ENCODE data around the gene PRRG2. TPM values are rescaled to one million over a fixed set of nuclear protein-coding genes. Genes with fewer than 3 reads are reported as not detected.

The PRRG2 gene
- total RNA-seq, 1 donor from 2014 or later = not detected

- no peak for TF ChIP-seq CTCF (IDR thresholded peaks at IDR 0.05)
- no peak for DNase-seq (ENCODE audit: low spot score in 2 of 2)
- H3K27ac ChIP-seq = no peak overlapping the region
- no peaks in the 10 kb centered on the region for H3K36me3 ChIP-seq
- peaks cover 0 to 13% of the 10 kb centered on the region in 2 donors for H3K4me1 ChIP-seq
- H3K27me3 ChIP-seq = no peaks in the 10 kb centered on the region
- no peak overlapping the region for H3K4me3 ChIP-seq
- intact Hi-C loops (cut with DNase I) = no loop called here
- H3K9me3 ChIP-seq = no peaks in the 10 kb centered on the region
Observed at GRCh38 chr19:49566302-49566701, 14.8 kb upstream of the PRRG2 start.

- peaks cover 0 to under 1% of the 10 kb centered on the region in 2 donors for H3K36me3 ChIP-seq
- no peak overlapping the region for H3K4me3 ChIP-seq
- DNase-seq (ENCODE audit: low spot score in 2 of 2) = no peak
- H3K4me1 ChIP-seq = peaks cover 0 to 13% of the 10 kb centered on the region in 2 donors
- intact Hi-C loops (cut with DNase I) = no loop called here
- no peaks in the 10 kb centered on the region for H3K9me3 ChIP-seq
- H3K27me3 ChIP-seq = no peaks in the 10 kb centered on the region
- H3K27ac ChIP-seq = no peak overlapping the region
- no peak for TF ChIP-seq CTCF (IDR thresholded peaks at IDR 0.05)
Observed at GRCh38 chr19:49567861-49568441, 13.2 kb upstream of the PRRG2 start.

GRCh38 chr19:49570138-49570856 lies 10.8 kb upstream of the PRRG2 start:
- DNase-seq (ENCODE audit: low spot score in 2 of 2) = peak in 1 of 2 donors; percentile 73
- Histone ChIP-seq H3K27me3 (no peaks in the 10 kb centered on the region), H3K36me3 (peaks cover 11 to 18% of the 10 kb centered on the region in 2 donors), H3K9me3 (no peaks in the 10 kb centered on the region), H3K27ac (no peak overlapping the region), H3K4me3 (no peak overlapping the region), H3K4me1 (peaks cover 0 to 8% of the 10 kb centered on the region in 2 donors)
- intact Hi-C loops (cut with DNase I) = no loop called here
- peak; percentile 89 to 93 (median 91) for TF ChIP-seq CTCF (IDR thresholded peaks at IDR 0.05)

DNA sequence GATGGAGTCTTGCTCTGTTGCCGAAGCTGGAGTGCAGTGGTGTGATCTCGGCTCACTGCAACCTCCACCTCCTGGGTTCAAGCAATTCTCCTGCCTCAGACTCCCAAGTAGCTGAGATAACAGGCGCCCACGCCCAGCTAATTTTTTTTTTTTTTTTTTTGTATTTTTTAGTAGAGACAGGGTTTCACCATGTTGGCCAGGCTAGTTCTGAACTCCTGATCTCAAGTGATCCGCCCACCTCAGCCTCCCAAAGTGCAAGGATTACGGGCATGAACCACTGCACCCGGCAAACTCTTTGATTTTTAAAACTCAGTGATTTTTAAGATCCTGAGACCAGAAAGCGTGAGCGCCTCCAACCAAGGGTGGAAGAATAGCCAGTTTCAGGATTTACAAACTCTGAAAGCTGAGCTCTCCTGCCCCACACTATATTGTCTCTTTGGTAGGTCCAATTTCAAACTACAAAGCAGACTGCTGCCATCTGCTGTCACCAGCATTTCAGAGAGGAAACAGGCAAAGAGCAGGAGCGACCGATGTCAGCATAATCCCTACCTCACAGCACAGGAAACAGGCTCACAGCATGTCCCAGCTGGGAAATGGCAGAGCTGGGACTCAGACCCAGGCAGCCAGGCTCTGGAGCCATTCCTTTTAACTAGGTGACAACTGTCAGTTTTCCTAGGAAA lies 10.0 kb upstream of the PRRG2 start:
- TF ChIP-seq CTCF (IDR thresholded peaks at IDR 0.05) = no peak
- DNase-seq (ENCODE audit: low spot score in 2 of 2) = no peak
- H3K4me1 ChIP-seq = peaks cover 0 to 8% of the 10 kb centered on the region in 2 donors
- intact Hi-C loops (cut with DNase I) = no loop called here
- H3K27me3 ChIP-seq = no peaks in the 10 kb centered on the region
- H3K9me3 ChIP-seq = no peaks in the 10 kb centered on the region
- H3K4me3 ChIP-seq = no peak overlapping the region
- no peak overlapping the region for H3K27ac ChIP-seq
- peaks cover 13 to 25% of the 10 kb centered on the region in 2 donors for H3K36me3 ChIP-seq

DNA sequence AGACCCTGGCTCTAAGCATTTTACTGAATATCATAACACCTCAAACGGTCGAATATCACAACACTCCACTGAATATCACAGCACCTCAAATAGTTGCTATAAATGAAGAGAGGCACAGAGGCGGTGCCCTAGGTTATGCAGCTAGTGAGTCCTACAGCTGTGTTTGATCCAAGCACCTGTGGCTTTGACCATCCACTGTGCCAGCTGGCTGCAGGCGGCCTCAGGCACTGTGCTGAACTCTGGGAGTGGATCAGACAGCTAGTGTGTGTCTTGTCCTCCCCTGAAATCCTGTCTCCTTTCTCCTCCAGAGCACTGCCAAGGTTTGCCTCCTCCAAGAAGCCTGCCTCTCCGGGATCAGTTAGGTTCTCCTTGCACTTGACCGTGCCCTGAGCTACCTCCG lies 8.1 kb upstream of the PRRG2 start:
- no peak overlapping the region for H3K4me3 ChIP-seq
- H3K9me3 ChIP-seq = no peaks in the 10 kb centered on the region
- H3K36me3 ChIP-seq = peaks cover 13 to 27% of the 10 kb centered on the region in 2 donors
- intact Hi-C loops (cut with DNase I) = no loop called here
- TF ChIP-seq CTCF (IDR thresholded peaks at IDR 0.05) = no peak
- no peak for DNase-seq (ENCODE audit: low spot score in 2 of 2)
- H3K4me1 ChIP-seq = peaks cover 0 to 8% of the 10 kb centered on the region in 2 donors
- H3K27me3 ChIP-seq = no peaks in the 10 kb centered on the region
- no peak overlapping the region for H3K27ac ChIP-seq
